ENCODE results near the gene THSD1.
"Not testable (repeated sequence)": the region's sequence is repeated elsewhere in the genome, so short reads cannot be mapped to it uniquely, and the experiment has no call there.

DNA sequence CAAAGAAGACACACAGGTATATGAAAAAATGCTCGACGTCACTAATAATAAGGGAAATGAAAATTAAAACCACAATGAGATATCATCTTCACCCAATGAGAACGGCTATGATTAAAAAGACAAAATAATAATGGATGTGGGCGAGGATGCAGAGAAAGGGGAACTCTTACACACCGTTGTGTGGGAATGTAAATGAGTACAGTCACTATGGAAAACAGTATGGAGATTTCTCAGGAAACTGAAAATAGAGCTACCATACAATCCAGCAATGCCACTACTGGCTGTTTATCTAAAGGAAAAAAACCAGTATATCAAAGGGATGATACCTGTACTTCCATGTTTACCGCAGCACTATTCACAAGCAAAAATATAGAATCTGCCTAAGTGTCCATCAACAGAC is 74.1 kb downstream of the THSD1 start:
- TF ChIP-seq, protein P1, sequence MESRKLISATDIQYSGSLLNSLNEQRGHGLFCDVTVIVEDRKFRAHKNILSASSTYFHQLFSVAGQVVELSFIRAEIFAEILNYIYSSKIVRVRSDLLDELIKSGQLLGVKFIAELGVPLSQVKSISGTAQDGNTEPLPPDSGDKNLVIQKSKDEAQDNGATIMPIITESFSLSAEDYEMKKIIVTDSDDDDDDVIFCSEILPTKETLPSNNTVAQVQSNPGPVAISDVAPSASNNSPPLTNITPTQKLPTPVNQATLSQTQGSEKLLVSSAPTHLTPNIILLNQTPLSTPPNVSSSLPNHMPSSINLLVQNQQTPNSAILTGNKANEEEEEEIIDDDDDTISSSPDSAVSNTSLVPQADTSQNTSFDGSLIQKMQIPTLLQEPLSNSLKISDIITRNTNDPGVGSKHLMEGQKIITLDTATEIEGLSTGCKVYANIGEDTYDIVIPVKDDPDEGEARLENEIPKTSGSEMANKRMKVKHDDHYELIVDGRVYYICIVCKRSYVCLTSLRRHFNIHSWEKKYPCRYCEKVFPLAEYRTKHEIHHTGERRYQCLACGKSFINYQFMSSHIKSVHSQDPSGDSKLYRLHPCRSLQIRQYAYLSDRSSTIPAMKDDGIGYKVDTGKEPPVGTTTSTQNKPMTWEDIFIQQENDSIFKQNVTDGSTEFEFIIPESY (IDR thresholded peaks at IDR 0.05; ENCODE audit: borderline replicate concordance, low read depth): not testable (repeated sequence)
- TF ChIP-seq, protein P2, sequence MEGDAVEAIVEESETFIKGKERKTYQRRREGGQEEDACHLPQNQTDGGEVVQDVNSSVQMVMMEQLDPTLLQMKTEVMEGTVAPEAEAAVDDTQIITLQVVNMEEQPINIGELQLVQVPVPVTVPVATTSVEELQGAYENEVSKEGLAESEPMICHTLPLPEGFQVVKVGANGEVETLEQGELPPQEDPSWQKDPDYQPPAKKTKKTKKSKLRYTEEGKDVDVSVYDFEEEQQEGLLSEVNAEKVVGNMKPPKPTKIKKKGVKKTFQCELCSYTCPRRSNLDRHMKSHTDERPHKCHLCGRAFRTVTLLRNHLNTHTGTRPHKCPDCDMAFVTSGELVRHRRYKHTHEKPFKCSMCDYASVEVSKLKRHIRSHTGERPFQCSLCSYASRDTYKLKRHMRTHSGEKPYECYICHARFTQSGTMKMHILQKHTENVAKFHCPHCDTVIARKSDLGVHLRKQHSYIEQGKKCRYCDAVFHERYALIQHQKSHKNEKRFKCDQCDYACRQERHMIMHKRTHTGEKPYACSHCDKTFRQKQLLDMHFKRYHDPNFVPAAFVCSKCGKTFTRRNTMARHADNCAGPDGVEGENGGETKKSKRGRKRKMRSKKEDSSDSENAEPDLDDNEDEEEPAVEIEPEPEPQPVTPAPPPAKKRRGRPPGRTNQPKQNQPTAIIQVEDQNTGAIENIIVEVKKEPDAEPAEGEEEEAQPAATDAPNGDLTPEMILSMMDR (IDR thresholded peaks at IDR 0.05): not testable (repeated sequence)
- not testable (repeated sequence) for TF ChIP-seq TCF12 (IDR thresholded peaks at IDR 0.05); RFX5 (IDR thresholded peaks at IDR 0.05; ENCODE audit: low read length)
- TF ChIP-seq, protein P3, sequence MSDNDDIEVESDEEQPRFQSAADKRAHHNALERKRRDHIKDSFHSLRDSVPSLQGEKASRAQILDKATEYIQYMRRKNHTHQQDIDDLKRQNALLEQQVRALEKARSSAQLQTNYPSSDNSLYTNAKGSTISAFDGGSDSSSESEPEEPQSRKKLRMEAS (IDR thresholded peaks at IDR 0.05; ENCODE audit: low read depth): not testable (repeated sequence)
- TF ChIP-seq, protein P4, sequence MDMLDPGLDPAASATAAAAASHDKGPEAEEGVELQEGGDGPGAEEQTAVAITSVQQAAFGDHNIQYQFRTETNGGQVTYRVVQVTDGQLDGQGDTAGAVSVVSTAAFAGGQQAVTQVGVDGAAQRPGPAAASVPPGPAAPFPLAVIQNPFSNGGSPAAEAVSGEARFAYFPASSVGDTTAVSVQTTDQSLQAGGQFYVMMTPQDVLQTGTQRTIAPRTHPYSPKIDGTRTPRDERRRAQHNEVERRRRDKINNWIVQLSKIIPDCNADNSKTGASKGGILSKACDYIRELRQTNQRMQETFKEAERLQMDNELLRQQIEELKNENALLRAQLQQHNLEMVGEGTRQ (IDR thresholded peaks at IDR 0.05; ENCODE audit: borderline replicate concordance, low read depth, low read length): not testable (repeated sequence)

Data from SK-N-SH (cell line).